Transverse colon (tissue), 4 donors: Measurements from ENCODE around the gene TP53BP2.

Experiments
- POLR2A ChIP-seq: fragments of 450-650 bp; IDR thresholded peaks from one replicate; pipeline ENCODE4 v1.6.1; 2016; ENCODE audit warnings: antibody characterized with exemption, mild to moderate bottlenecking, moderate library complexity
- POLR2AphosphoS5 ChIP-seq, 3 donors: sonication (generic); formaldehyde crosslinking; IDR thresholded peaks; one replicate each; pipeline ENCODE4 v1.6.1; 2016; ENCODE audit warnings: antibody characterized with exemption in 3 of 3
- TF ChIP-seq, protein P1 (sequence below), 5 experiments: fragments of 200-600 bp in 3 of 5; fragments of 450-650 bp in 2 of 5; sonication (generic) in 3 of 5; IDR thresholded peaks; 1 replicate in 2 of 5; 2 replicates in 3 of 5; pipeline ENCODE4 v1.5.1; 2016 to 2017; ENCODE audit warnings: antibody characterized with exemption in 5 of 5, inconsistent platforms in 3 of 5, mild to moderate bottlenecking in 2 of 5, moderate library complexity in 1 of 5

DNA sequence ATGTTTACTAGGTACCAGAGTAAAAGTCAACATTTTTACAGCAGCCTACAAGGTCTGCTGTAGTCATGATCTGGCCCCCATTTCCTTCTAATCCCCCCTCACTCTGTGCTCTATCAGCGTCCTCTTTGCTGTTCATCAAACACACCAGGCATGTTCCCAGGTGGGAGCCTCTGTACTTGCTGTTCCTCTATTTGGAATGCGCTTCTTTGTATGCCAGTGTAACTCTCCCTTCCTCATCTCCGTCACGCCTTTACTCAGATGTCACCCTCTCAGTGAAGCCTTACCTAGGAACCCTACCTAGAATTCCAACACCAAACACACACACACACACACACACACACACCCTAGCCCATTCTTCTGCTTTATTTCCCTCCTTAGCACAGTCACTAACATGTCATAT, 21.0 kb downstream of the TP53BP2 start:
- TF ChIP-seq, protein P1, sequence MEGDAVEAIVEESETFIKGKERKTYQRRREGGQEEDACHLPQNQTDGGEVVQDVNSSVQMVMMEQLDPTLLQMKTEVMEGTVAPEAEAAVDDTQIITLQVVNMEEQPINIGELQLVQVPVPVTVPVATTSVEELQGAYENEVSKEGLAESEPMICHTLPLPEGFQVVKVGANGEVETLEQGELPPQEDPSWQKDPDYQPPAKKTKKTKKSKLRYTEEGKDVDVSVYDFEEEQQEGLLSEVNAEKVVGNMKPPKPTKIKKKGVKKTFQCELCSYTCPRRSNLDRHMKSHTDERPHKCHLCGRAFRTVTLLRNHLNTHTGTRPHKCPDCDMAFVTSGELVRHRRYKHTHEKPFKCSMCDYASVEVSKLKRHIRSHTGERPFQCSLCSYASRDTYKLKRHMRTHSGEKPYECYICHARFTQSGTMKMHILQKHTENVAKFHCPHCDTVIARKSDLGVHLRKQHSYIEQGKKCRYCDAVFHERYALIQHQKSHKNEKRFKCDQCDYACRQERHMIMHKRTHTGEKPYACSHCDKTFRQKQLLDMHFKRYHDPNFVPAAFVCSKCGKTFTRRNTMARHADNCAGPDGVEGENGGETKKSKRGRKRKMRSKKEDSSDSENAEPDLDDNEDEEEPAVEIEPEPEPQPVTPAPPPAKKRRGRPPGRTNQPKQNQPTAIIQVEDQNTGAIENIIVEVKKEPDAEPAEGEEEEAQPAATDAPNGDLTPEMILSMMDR (IDR thresholded peaks at IDR 0.05): no peak
- no peak for TF ChIP-seq POLR2A
- no peak for TF ChIP-seq POLR2AphosphoS5 (IDR thresholded peaks at IDR 0.05)
